A549 (cell line): ENCODE results near the gene BANP.
"Not testable (repeated sequence)": the region's sequence is repeated elsewhere in the genome, so short reads cannot be mapped to it uniquely, and the experiment has no call there.

Source experiments
- CHD2 ChIP-seq: fragments of 150-350 bp; IDR thresholded peaks from 2 replicates; pipeline ENCODE4 v1.6.1; 2014; ENCODE audit warnings: low read length; ENCODE audit not compliant: partially characterized antibody
- KDM5A ChIP-seq: fragments of 200-600 bp; sonication (generic); IDR thresholded peaks from 2 replicates; pipeline ENCODE4 v1.6.1; 2016; ENCODE audit warnings: antibody characterized with exemption, mild to moderate bottlenecking
- MYC ChIP-seq: IDR thresholded peaks from 2 replicates; pipeline ENCODE4 v1.6.1; 2012; ENCODE audit warnings: mild to moderate bottlenecking, inconsistent platforms, low read length, improper control_type of control experiment, borderline replicate concordance
- NR3C1 ChIP-seq: fragments of >200 bp; sonication (Bioruptor Twin); formaldehyde crosslinking; IDR thresholded peaks from 3 replicates; pipeline ENCODE4 v1.6.1; 2017
- POLR2A ChIP-seq: IDR thresholded peaks from 2 replicates; pipeline ENCODE4 v1.6.1; 2012; ENCODE audit warnings: mild to moderate bottlenecking, low read length
- POLR2AphosphoS2 ChIP-seq: conservative IDR thresholded peaks from 2 replicates; pipeline ENCODE4 v1.6.1; 2012; ENCODE audit warnings: low read length, improper control_type of control experiment, inconsistent platforms
- ZFP36 ChIP-seq: fragments of 450-650 bp; IDR thresholded peaks from 2 replicates; pipeline ENCODE4 v1.6.1; 2014; ENCODE audit warnings: borderline replicate concordance; ENCODE audit not compliant: partially characterized antibody
- TF ChIP-seq, protein P1 (sequence below): fragments of >200 bp; sonication (Bioruptor Twin); formaldehyde crosslinking; IDR thresholded peaks from 3 replicates; pipeline ENCODE4 v1.5.1; 2016
- TF ChIP-seq, protein P2 (sequence below): IDR thresholded peaks from 2 replicates; pipeline ENCODE4 v1.6.1; 2012

GRCh38 chr16:88040877-88041244 lies 89.6 kb downstream of the BANP start:
- TF ChIP-seq, protein P1, sequence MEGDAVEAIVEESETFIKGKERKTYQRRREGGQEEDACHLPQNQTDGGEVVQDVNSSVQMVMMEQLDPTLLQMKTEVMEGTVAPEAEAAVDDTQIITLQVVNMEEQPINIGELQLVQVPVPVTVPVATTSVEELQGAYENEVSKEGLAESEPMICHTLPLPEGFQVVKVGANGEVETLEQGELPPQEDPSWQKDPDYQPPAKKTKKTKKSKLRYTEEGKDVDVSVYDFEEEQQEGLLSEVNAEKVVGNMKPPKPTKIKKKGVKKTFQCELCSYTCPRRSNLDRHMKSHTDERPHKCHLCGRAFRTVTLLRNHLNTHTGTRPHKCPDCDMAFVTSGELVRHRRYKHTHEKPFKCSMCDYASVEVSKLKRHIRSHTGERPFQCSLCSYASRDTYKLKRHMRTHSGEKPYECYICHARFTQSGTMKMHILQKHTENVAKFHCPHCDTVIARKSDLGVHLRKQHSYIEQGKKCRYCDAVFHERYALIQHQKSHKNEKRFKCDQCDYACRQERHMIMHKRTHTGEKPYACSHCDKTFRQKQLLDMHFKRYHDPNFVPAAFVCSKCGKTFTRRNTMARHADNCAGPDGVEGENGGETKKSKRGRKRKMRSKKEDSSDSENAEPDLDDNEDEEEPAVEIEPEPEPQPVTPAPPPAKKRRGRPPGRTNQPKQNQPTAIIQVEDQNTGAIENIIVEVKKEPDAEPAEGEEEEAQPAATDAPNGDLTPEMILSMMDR, result not testable (repeated sequence)
- TF ChIP-seq NR3C1, KDM5A, MYC, CHD2, POLR2AphosphoS2, POLR2A, ZFP36: not testable (repeated sequence)
- TF ChIP-seq, protein P2, sequence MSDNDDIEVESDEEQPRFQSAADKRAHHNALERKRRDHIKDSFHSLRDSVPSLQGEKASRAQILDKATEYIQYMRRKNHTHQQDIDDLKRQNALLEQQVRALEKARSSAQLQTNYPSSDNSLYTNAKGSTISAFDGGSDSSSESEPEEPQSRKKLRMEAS, result not testable (repeated sequence)
